COR-L47 (cell line): Measurements from ENCODE around the gene ANKZF1.
A peak's percentile ranks its signal among the peaks of the same experiment; 100 is the strongest.
"Not testable (repeated sequence)": the region's sequence is repeated elsewhere in the genome, so short reads cannot be mapped to it uniquely, and the experiment has no call there.

ENCODE experiments used
- DNase-seq: peaks from one replicate; lab custom pipeline; 2025; lab: John Stamatoyannopoulos, UW

ANKZF1 gene

GRCh38 chr2:219254590-219255201 is 25.1 kb downstream of the ANKZF1 start:
- DNase-seq, result no peak

DNA sequence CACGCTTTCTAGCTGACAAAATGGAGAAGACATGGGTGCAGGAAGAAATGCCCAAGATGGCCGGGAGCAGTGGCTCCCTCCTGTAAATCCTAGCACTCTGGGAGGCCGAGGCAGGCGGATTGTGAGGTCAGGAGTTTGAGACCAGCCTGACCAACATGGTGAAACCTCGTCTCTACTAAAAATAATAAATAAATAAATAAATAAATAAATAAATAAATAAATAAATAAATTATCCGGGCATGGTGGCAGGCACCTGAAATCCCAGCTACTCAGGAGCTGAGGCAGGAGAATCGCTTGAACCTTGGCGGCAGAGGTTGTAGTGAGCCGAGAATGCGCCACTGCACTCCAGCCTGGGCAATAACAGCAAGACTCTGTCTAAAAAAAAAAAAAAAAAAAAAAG is 29.3 kb downstream of the ANKZF1 start:
- DNase-seq, result not testable (repeated sequence)

DNA sequence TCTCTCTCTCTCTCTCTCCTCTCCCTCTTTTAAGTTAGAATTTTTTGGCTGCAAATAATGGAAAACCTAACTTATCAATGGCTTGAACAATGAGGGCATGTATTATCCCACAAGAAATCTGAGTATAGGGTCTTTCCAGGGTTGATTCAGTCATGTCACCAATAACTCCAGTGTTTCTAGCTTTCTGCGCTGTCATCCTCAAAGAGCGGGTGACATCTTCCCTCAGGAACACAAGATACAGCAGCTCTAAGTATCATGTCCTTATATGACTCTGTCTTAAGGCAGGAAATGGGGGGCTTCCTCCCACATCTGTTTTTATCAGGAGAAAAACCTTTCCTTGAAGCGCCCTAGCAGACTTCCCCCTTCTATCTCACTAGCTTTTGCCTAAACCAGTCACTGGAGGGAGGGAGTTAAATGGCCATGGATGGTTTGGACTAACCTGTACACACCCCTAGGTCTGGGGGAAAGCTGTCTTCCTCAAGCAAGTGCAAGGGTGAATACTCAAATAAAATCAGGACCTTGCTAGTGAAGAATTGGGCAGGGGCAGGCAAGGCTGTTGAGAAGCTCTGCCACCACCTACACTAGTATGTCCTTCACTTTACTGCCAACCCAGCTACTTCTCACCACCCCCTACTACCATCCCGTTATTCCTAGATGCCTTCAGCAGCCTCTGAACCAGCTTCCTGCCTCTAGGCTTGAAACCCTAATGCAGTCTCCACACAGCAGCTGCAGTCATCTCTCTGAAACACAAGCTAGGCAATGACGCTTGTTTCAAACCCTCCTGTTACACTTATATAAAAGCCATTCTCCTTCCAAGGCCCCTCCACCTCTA is 31.6 kb downstream of the ANKZF1 start:
- no peak for DNase-seq

DNA sequence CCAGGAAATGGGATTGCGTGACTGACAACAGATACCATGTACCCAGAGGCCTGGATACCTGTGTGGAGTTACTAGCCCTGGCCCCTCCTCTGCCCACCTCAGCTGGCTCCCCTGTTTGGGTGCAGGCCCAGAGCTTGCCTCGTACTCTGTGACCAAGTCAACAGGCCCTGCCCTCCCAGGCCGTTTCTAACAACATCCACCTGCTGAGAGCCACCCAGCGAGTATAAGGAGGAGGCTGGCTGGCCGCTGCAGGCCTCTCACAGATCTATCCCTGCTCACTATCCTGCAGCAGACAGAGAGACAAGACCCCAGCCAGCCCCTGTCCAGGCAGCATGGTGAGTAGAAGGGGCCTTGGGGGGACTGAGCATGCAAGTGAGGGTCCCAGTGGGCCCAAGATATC is 36.6 kb downstream of the ANKZF1 start:
- no peak for DNase-seq

- DNase-seq, result no peak
Measured at GRCh38 chr2:219266886-219267285, 37.3 kb downstream of the ANKZF1 start.

GRCh38 chr2:219268294-219268693 is 38.7 kb downstream of the ANKZF1 start:
- DNase-seq, result no peak

DNA sequence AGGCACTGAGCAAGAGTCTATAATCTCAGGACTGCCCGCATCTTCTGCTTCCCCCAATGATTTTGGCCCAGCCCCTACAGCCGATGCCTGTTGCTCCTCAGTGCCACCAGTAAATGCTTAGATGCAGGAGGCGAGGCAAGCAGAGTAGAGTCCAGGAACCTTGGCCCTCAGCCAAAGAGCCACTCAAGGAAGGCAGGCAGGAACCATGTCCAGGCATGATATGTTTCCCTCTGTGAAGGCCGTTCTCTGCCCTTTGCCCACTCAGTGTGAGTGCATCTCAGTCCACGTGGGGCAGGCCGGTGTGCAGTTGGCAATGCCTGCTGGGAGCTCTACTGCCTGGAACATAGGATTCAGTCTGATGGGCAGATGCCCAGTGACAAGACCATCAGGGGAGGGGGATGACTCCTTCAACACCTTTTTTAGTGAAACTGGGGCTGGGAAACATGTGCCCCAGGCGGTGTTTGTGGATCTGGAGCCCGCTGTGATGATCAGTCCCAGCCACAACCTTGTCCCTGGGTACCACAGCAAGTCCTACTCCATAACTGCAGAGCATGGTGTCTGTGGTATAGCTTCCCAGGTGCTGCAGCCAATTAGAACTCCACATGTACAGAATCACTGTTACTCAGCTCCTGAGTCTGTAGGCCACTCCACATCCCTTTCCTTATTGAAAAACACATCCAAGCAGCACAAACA is 39.9 kb downstream of the ANKZF1 start:
- DNase-seq, result peak; percentile 43

- no peak for DNase-seq
Measured at GRCh38 chr2:219270055-219270372, 40.4 kb downstream of the ANKZF1 start.

DNA sequence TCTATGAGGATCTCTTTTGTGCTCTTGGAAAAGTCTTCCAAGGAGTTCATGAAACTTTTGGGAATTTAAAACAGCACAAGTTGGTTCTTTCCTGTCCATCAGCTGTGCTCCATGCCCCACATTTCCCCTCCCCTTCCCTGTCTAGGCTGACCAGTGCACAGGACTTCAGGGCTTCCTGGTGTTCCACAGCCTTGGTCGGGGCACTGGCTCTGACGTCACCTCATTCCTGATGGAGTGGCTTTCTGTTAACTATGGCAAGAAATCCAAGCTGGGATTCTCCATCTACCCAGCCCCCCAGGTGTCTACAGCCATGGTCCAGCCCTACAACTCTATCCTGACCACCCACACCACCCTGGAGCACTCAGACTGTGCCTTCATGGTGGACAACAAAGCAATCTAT is 41.4 kb downstream of the ANKZF1 start:
- no peak for DNase-seq

DNA sequence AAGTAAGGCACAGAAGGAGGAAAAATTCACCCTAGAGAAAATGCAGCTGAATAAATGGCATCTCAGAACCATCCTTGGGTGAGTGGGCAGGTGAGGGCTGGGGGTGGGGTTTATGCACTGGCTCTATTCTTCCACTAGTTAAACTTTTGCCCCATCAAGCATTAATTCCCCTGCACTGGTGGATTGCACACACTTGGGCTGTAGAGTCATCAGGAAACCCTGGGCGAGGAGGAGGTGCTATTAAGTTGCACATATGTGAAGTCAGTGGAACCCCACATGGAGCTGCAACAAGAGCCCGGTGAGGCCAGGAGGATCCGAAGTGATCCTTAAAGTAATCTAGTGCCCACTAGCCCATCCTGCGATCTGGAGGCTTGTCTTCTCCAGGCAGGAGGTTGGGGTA is 42.8 kb downstream of the ANKZF1 start:
- DNase-seq, result no peak

GRCh38 chr2:219272995-219273394 is 43.4 kb downstream of the ANKZF1 start:
- no peak for DNase-seq

- no peak for DNase-seq
Measured at GRCh38 chr2:219273937-219274336, 44.3 kb downstream of the ANKZF1 start.

- DNase-seq, result no peak
Measured at GRCh38 chr2:219274361-219274921, 44.8 kb downstream of the ANKZF1 start.

GRCh38 chr2:219277703-219278654 is 48.4 kb downstream of the ANKZF1 start:
- peak; percentile 69 for DNase-seq

- DNase-seq, result no peak
Measured at GRCh38 chr2:219278655-219279150, 49.1 kb downstream of the ANKZF1 start.

DNA sequence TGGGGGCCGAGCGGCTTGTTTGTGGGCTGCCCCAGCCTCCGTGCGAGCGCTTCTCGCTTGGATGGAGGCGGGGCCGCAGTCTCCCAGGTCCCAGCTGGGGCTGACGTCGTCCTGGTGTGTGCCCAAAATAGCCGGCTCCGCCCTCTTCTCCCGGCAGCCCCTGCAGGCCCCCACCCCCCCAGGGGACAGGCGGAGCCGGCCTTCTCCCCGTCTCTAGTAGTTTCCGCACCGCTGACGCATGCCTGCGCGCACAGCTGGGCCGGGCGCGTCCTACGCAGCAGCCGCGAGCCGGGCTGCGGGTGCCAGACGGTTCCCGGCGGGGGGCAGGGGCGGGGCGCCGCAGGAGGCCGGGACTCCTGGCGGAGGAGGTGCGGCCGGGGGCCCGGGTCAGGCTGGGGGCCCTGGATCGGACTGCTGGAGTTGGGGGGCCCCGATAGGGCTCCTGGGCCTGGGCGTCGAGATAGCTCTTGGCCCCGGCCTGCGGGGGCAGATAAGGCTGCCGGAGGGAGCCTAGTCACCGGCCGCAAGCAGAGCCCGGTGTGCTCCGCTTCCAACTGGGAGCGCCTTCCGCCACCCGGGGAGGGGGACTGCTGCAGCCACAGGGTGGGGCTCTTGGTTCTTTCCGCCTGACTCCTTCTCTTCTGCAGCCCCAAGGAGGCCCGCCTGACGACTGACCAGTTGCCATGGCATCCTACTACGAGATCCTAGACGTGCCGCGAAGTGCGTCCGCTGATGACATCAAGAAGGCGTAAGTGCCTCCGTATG is 49.7 kb downstream of the ANKZF1 start, which contains the start of gene DNAJB2:
TSS of gene DNAJB2 (plus strand) at position 216 of the 765 bp plus-strand sequence. CDS start at position 684, 468 bp downstream.
- peak; percentile 98 for DNase-seq

DNA sequence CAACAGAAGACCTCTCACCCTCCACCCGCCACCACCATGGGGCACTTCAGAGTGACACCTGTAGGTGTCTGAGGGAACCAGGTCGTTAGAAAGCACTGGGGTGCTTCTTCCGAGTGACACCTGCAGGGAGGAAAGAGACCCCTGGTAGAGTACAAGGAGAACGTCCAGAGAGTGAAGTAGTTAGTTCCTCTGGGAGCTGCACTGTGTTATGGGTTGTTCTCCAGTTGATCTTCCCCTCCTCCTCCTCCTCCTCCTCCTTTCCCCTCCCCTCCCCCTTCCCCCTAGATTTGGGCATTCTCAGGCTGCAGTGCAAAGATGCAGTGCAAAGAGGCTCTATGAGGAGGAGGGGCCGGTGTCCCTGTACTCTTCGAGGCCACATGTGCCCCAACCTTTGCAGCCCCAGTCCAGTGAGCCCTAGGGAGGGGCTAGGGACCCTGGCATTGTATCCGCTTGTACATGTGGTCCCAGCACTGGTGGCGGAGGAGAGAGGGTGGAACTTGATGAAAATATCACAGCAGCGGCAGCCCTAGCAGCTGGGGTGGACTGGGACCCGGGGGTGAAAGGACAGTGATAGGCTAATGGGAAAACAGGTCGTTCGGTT is 50.4 kb downstream of the ANKZF1 start:
- no peak for DNase-seq

DNA sequence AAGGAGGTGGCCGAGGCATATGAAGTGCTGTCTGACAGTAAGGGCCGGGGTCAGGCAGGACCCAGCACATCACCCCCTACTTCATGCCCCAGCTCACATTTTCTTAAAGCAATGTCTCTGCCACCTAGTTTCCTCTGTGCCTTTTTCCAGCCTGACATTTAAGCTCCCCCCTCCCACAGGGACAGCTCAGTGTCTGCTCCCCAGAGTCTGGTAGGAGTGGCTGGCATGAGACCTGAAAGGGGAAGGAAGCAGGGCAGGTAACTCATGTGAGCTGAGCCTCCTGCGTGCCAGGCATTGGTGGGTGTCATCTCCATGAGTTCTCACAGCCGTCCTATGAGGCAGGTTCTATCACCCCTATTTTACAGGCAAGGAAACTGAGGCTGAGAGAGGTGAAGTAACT is 51.0 kb downstream of the ANKZF1 start:
- no peak for DNase-seq

DNA sequence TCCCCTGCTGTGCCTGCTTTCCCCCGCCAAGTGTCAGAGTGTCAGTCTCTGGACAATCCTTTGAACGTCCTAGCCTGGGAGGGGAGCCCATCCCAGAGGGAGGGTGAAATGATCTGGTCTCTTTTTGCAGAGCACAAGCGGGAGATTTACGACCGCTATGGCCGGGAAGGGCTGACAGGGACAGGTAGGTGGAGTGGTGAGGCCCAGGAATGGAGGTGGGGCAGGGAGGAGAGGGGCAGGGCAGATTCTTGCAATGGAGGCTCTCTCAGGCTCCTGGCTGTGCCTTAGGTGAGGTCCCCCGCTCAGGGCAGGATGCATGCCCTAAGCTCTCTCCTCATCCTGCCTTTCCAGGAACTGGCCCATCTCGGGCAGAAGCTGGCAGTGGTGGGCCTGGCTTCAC is 52.0 kb downstream of the ANKZF1 start:
- no peak for DNase-seq

GRCh38 chr2:219282375-219282774 is 52.8 kb downstream of the ANKZF1 start:
- DNase-seq, result no peak
